H9 (cell line): Measurements from ENCODE around the gene C1orf21. TPM values are rescaled to one million over a fixed set of nuclear protein-coding genes. Genes with fewer than 3 reads are reported as not detected.

Source experiments
- DNase-seq: peaks from one replicate; pipeline ENCODE4 v3.0.0-alpha.2; 2017
- H2AFZ ChIP-seq: one replicate; pipeline ENCODE4 v1.6.1; 2013; ENCODE audit warnings: mild to moderate bottlenecking, low read length, control low read depth, moderate library complexity
- H2AK5ac ChIP-seq: 2 replicates; pipeline ENCODE4 v1.6.1; 2013; ENCODE audit warnings: low read length, control low read depth, mixed read lengths; ENCODE audit not compliant: insufficient read length
- H2BK120ac ChIP-seq: one replicate; pipeline ENCODE4 v1.6.1; 2013; ENCODE audit warnings: low read depth, mild to moderate bottlenecking, low read length, control low read depth, inconsistent platforms; ENCODE audit not compliant: poor library complexity, severe bottlenecking
- H2BK12ac ChIP-seq: 2 replicates; pipeline ENCODE4 v1.6.1; 2013; ENCODE audit warnings: low read length, control low read depth, mixed read lengths, low read depth; ENCODE audit not compliant: insufficient read length
- H2BK15ac ChIP-seq: 2 replicates; pipeline ENCODE4 v1.6.1; 2013; ENCODE audit warnings: low read depth, low read length, control low read depth
- H2BK20ac ChIP-seq: one replicate; pipeline ENCODE4 v1.6.1; 2013; ENCODE audit warnings: low read depth, mild to moderate bottlenecking, low read length, control low read depth, inconsistent platforms; ENCODE audit not compliant: poor library complexity, severe bottlenecking
- H2BK5ac ChIP-seq: 2 replicates; pipeline ENCODE4 v1.6.1; 2013; ENCODE audit warnings: low read length, control low read depth, mixed read lengths; ENCODE audit not compliant: insufficient read length
- H3K14ac ChIP-seq: 2 replicates; pipeline ENCODE4 v1.6.1; 2013; ENCODE audit warnings: low read length, control low read depth; ENCODE audit not compliant: insufficient read depth
- H3K18ac ChIP-seq: 2 replicates; pipeline ENCODE4 v1.6.1; 2013; ENCODE audit warnings: low read depth, mild to moderate bottlenecking, mixed read lengths, low read length, control low read depth; ENCODE audit not compliant: insufficient read length
- H3K23ac ChIP-seq: 2 replicates; pipeline ENCODE4 v1.6.1; 2013; ENCODE audit warnings: low read length, control low read depth, mixed read lengths, low read depth; ENCODE audit not compliant: insufficient read length
- H3K23me2 ChIP-seq: 2 replicates; pipeline ENCODE4 v1.6.1; 2013; ENCODE audit warnings: low read depth, mild to moderate bottlenecking, mixed read lengths, low read length, control low read depth; ENCODE audit not compliant: insufficient read length, poor library complexity, severe bottlenecking
- H3K27ac ChIP-seq: 2 replicates; pipeline ENCODE4 v1.5.1; 2013; ENCODE audit warnings: low read length, control low read depth, mixed read lengths, low read depth; ENCODE audit not compliant: insufficient read length
- H3K27me3 ChIP-seq: 2 replicates; pipeline ENCODE4 v1.6.1; 2013; ENCODE audit warnings: low read length, control low read depth, inconsistent platforms; ENCODE audit not compliant: insufficient read depth
- H3K4ac ChIP-seq: 2 replicates; pipeline ENCODE4 v1.6.1; 2013; ENCODE audit warnings: low read depth, mild to moderate bottlenecking, control low read depth, inconsistent platforms, low read length, moderate library complexity
- H3K4me1 ChIP-seq: 2 replicates; pipeline ENCODE4 v1.6.1; 2013; ENCODE audit warnings: low read length, control low read depth, inconsistent platforms; ENCODE audit not compliant: insufficient read depth
- H3K4me2 ChIP-seq: 2 replicates; pipeline ENCODE4 v1.6.1; 2013; ENCODE audit warnings: low read length, control low read depth, mixed read lengths; ENCODE audit not compliant: insufficient read length, insufficient read depth
- H3K56ac ChIP-seq: 2 replicates; pipeline ENCODE4 v1.6.1; 2013; ENCODE audit warnings: low read depth, mild to moderate bottlenecking, mixed read lengths, low read length, control low read depth; ENCODE audit not compliant: insufficient read length
- H3K79me1 ChIP-seq: 2 replicates; pipeline ENCODE4 v1.6.1; 2013; ENCODE audit warnings: low read depth, mild to moderate bottlenecking, moderate library complexity, low read length, control low read depth, inconsistent platforms; ENCODE audit not compliant: insufficient read depth, poor library complexity, severe bottlenecking
- H3K79me2 ChIP-seq: 2 replicates; pipeline ENCODE4 v1.6.1; 2013; ENCODE audit warnings: low read length, control low read depth, inconsistent platforms; ENCODE audit not compliant: insufficient read depth
- H3K9ac ChIP-seq: 2 replicates; pipeline ENCODE4 v1.6.1; 2013; ENCODE audit warnings: low read length, control low read depth, mixed read lengths; ENCODE audit not compliant: insufficient read length; ENCODE audit errors: extremely low read depth
- H3K9me3 ChIP-seq: one replicate; pipeline ENCODE4 v1.6.1; 2013; ENCODE audit warnings: low read depth, low read length, inconsistent platforms; ENCODE audit not compliant: control insufficient read depth
- H3T11ph ChIP-seq: one replicate; pipeline ENCODE4 v1.6.1; 2013; ENCODE audit warnings: mild to moderate bottlenecking, low read length, control low read depth, inconsistent platforms
- H4K20me1 ChIP-seq: one replicate; pipeline ENCODE4 v1.6.1; 2013; ENCODE audit not compliant: control insufficient read depth, insufficient read length, insufficient read depth
- H4K5ac ChIP-seq: 2 replicates; pipeline ENCODE4 v1.6.1; 2013; ENCODE audit warnings: low read depth, mild to moderate bottlenecking, mixed read lengths, low read length, control low read depth; ENCODE audit not compliant: insufficient read length
- H4K8ac ChIP-seq: replicated peaks from 2 replicates; pipeline ENCODE4 v1.6.1; 2013; ENCODE audit warnings: low read length, control low read depth, mixed read lengths, low read depth; ENCODE audit not compliant: insufficient read length
- H4K91ac ChIP-seq: 2 replicates; pipeline ENCODE4 v1.6.1; 2013; ENCODE audit warnings: low read depth, mild to moderate bottlenecking, moderate library complexity, mixed read lengths, low read length, control low read depth; ENCODE audit not compliant: insufficient read length
- H3K27ac Mint-ChIP-seq, 3 experiments: 2 replicates in 2 of 3; 3 replicates in 1 of 3; pipeline ENCODE4 v1.8.0; 2020 to 2021; ENCODE audit warnings: mixed read lengths in 3 of 3, mild to moderate bottlenecking in 1 of 3, moderate library complexity in 1 of 3
- H3K27me3 Mint-ChIP-seq: 2 replicates; pipeline ENCODE4 v1.8.0; 2021; ENCODE audit warnings: low read depth, mild to moderate bottlenecking, moderate library complexity, mixed read lengths
- H3K36me3 Mint-ChIP-seq, 3 experiments: 2 replicates in 2 of 3; 3 replicates in 1 of 3; pipeline ENCODE4 v1.8.0; 2020 to 2021; ENCODE audit warnings: low read depth in 3 of 3, mixed read lengths in 3 of 3; ENCODE audit not compliant: insufficient read depth in 1 of 3
- H3K4me1 Mint-ChIP-seq, 2 experiments: 2 replicates each; pipeline ENCODE4 v1.8.0; 2020; ENCODE audit warnings: mixed read lengths in 2 of 2
- H3K4me3 Mint-ChIP-seq, 2 experiments: 2 replicates in 1 of 2; 3 replicates in 1 of 2; pipeline ENCODE4 v1.8.0; 2020 to 2021; ENCODE audit warnings: mild to moderate bottlenecking in 2 of 2, mixed read lengths in 2 of 2, moderate library complexity in 1 of 2
- H3K9me3 Mint-ChIP-seq, 2 experiments: 2 replicates in 1 of 2; 3 replicates in 1 of 2; pipeline ENCODE4 v1.8.0; 2020; ENCODE audit warnings: mild to moderate bottlenecking in 2 of 2, mixed read lengths in 2 of 2, moderate library complexity in 1 of 2
- WGBS: extraction: QIAGEN DNeasy Blood & Tissue Kit; methylation state at CpG from one replicate; pipeline ENCODE4 v1.1.7; 2013; ENCODE audit warnings: missing lambda C conversion rate, low lambda C conversion rate, mixed read lengths; ENCODE audit not compliant: insufficient read length; ENCODE audit errors: extremely low coverage; 5-methylcytosine and 5-hydroxymethylcytosine counted together
- total RNA-seq: library from RNA; stranded (reverse); gene quantifications from 2 replicates; pipeline ENCODE4 v1.2.1, GENCODE V29; 2021
- TF ChIP-seq, protein P1 (sequence below): fragments of 200-600 bp; sonication (generic); conservative IDR thresholded peaks from 3 replicates; pipeline ENCODE4 v1.8.0; 2021; ENCODE audit warnings: antibody characterized with exemption, mild to moderate bottlenecking

Gene C1orf21
- total RNA-seq, 1 experiment from 2014 or later = 36.0 TPM

DNA sequence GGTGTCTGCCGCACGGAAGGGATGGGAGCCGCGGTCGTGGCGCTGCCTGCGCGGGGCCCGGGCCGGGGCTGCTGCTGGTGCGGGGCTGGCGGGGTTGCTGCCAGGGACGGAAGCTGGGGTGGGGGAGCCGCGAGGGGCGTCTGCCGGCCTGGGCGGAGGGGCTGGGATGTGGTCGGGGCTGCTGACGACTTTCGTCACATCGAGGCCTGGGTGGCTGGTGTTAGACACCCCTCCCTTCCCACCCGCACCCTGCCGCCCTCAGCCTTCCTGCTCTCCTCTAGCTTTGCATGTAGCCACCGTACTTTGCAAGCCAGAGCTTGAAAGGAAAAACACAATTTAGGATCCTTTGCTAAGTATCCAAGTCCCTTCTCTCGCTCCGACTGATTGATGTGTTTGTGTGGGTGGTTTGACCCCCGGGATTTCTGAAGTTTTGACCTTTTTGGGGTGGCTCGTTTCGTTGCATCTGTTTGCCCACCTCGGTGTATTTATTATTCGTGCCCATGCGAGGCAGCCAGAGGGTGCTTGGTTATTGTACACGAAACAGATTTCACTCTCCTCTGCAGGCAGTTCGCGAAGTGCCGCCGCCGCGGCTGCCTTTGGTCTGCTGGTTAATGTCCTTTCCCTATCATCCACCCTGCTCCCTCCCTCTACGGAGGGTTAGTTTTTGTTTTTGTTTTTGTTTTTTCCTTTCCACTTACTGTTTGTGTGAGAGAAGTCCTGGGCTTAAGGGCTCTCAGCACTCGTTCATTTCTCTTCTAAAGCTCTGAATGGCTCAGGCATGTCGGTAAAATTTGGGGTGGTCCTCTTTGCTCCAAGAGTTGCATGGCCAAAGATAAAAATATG is 868 bp downstream of the C1orf21 start:
- no peak overlapping the region for H3K23ac ChIP-seq
- no peak overlapping the region for H4K91ac ChIP-seq
- no peak overlapping the region for H4K5ac ChIP-seq
- H3K27me3 ChIP-seq = no peaks in the 10 kb centered on the region
- peak overlapping the region; percentile 8 for H3K9ac ChIP-seq
- no peak overlapping the region for H2BK5ac ChIP-seq
- H3K56ac ChIP-seq = no peak overlapping the region
- H3K4me2 ChIP-seq = peak overlapping the region; percentile 82
- no peak overlapping the region for H2AK5ac ChIP-seq
- peaks cover 65 to 76% of the 10 kb centered on the region in 2 experiments for H3K4me1 Mint-ChIP-seq
- H3K79me1 ChIP-seq = no peaks in the 10 kb centered on the region
- peaks cover 0 to 9% (median 0%) of the 10 kb centered on the region in 3 experiments; a peak in 1 of 7 replicates for H3K36me3 Mint-ChIP-seq
- no peak overlapping the region for H2BK20ac ChIP-seq
- no peak overlapping the region for H2BK120ac ChIP-seq
- peaks cover 17% of the 10 kb centered on the region; the same call in 1 of the 2 replicates for H3K4me1 ChIP-seq
- no CpG with 5 or more reads among the region's 43 CpGs for WGBS
- peak overlapping the region; percentile 81 to 91 for H3K4me3 Mint-ChIP-seq
- H3K23me2 ChIP-seq = peaks cover 14% of the 10 kb centered on the region
- H2AFZ ChIP-seq = no peak overlapping the region
- no peak overlapping the region for H3K18ac ChIP-seq
- H3K79me2 ChIP-seq = peaks cover 4% of the 10 kb centered on the region; the same call in 1 of the 2 replicates
- no peak overlapping the region for H3K4ac ChIP-seq
- no peak overlapping the region for H2BK12ac ChIP-seq
- H3K14ac ChIP-seq = no peak overlapping the region
- H4K20me1 ChIP-seq = no peaks in the 10 kb centered on the region
- no peak overlapping the region for H3K27ac ChIP-seq
- TF ChIP-seq, protein P1, sequence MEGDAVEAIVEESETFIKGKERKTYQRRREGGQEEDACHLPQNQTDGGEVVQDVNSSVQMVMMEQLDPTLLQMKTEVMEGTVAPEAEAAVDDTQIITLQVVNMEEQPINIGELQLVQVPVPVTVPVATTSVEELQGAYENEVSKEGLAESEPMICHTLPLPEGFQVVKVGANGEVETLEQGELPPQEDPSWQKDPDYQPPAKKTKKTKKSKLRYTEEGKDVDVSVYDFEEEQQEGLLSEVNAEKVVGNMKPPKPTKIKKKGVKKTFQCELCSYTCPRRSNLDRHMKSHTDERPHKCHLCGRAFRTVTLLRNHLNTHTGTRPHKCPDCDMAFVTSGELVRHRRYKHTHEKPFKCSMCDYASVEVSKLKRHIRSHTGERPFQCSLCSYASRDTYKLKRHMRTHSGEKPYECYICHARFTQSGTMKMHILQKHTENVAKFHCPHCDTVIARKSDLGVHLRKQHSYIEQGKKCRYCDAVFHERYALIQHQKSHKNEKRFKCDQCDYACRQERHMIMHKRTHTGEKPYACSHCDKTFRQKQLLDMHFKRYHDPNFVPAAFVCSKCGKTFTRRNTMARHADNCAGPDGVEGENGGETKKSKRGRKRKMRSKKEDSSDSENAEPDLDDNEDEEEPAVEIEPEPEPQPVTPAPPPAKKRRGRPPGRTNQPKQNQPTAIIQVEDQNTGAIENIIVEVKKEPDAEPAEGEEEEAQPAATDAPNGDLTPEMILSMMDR = no peak
- H3K9me3 Mint-ChIP-seq = no peaks in the 10 kb centered on the region; a peak in 1 of 5 replicates
- H4K8ac ChIP-seq = no peak overlapping the region
- peak; percentile 49 for DNase-seq
- H3K9me3 ChIP-seq = no peaks in the 10 kb centered on the region
- H2BK15ac ChIP-seq = no peak overlapping the region
- H3K27ac Mint-ChIP-seq = peak overlapping the region in 2 of 3 experiments; percentile 11 to 65; a peak in 5 of 7 replicates
- H3T11ph ChIP-seq = no peak overlapping the region
- peaks cover 22% of the 10 kb centered on the region for H3K27me3 Mint-ChIP-seq
